Hippocampal formation (tissue), 2 donors: ENCODE results near the gene ST14.
"Not testable (repeated sequence)": the region's sequence is repeated elsewhere in the genome, so short reads cannot be mapped to it uniquely, and the experiment has no call there.

ENCODE experiments used
- DNase-seq, 2 donors: peaks; one replicate each; lab custom pipeline; 2025; lab: John Stamatoyannopoulos, UW

ST14 gene

GRCh38 chr11:130188047-130188446 lies 28.5 kb downstream of the ST14 start:
- DNase-seq, result no peak

GRCh38 chr11:130188585-130189347 lies 29.2 kb downstream of the ST14 start:
- DNase-seq, result no peak

GRCh38 chr11:130189492-130190210 lies 30.1 kb downstream of the ST14 start:
- DNase-seq, result no peak

- no peak for DNase-seq
Observed at GRCh38 chr11:130190371-130190881, 30.8 kb downstream of the ST14 start.

- no peak for DNase-seq
Observed at GRCh38 chr11:130191896-130192295, 32.3 kb downstream of the ST14 start.

GRCh38 chr11:130192845-130193267 lies 33.3 kb downstream of the ST14 start:
- DNase-seq, result no peak

- not testable (repeated sequence) for DNase-seq
Observed at GRCh38 chr11:130193551-130193950, 34.0 kb downstream of the ST14 start.

GRCh38 chr11:130194241-130195023 lies 34.9 kb downstream of the ST14 start:
- no peak for DNase-seq

- no peak for DNase-seq
Observed at GRCh38 chr11:130197386-130198035, 37.9 kb downstream of the ST14 start.

GRCh38 chr11:130198292-130198691 lies 38.7 kb downstream of the ST14 start:
- DNase-seq, result no peak

- DNase-seq, result no peak
Observed at GRCh38 chr11:130198964-130199363, 39.4 kb downstream of the ST14 start.

- DNase-seq, result no peak
Observed at GRCh38 chr11:130199792-130200191, 40.2 kb downstream of the ST14 start.

GRCh38 chr11:130201026-130201425 lies 41.4 kb downstream of the ST14 start:
- DNase-seq, result no peak

- DNase-seq, result no peak
Observed at GRCh38 chr11:130202009-130202817, 42.6 kb downstream of the ST14 start.

GRCh38 chr11:130202818-130203689 lies 43.5 kb downstream of the ST14 start:
- no peak for DNase-seq

- no peak for DNase-seq
Observed at GRCh38 chr11:130203766-130204702, 44.5 kb downstream of the ST14 start.

GRCh38 chr11:130204703-130205095 lies 45.1 kb downstream of the ST14 start:
- no peak for DNase-seq

- no peak for DNase-seq
Observed at GRCh38 chr11:130206141-130206540, 46.6 kb downstream of the ST14 start.
